ENCODE results near the gene NT5DC1.

NT5DC1 gene

GRCh38 chr6:116239856-116240255 lies 139.2 kb downstream of the NT5DC1 start:
- DNase-seq (ENCODE audit: low read depth in 2 of 2), result no peak

GRCh38 chr6:116244284-116244683 lies 143.6 kb downstream of the NT5DC1 start:
- DNase-seq (ENCODE audit: low read depth in 2 of 2), result no peak

DNA sequence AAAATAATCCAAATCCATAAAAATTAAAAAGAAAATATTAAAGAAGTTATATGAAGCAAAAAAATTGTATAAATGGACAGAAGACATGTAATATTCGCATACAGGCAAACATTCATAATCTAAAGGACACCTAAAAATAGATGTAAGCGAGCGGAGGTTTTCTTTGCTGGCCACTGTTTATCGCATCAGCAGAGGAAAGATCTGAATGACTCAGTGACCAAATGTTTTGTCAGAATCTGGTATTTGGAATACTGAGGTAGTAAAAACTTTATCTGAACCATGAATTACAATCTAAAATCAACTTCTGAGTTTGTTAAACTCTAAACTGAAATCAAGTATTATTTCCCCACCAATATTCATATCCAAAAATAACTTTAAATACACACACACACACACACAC lies 145.4 kb downstream of the NT5DC1 start:
- DNase-seq (ENCODE audit: low read depth in 2 of 2), result no peak

GRCh38 chr6:116247285-116247684 lies 146.6 kb downstream of the NT5DC1 start:
- DNase-seq (ENCODE audit: low read depth in 2 of 2), result no peak

- DNase-seq (ENCODE audit: low read depth in 2 of 2), result no peak
Measured at GRCh38 chr6:116248577-116248976, 147.9 kb downstream of the NT5DC1 start.

- no peak for DNase-seq (ENCODE audit: low read depth in 2 of 2)
Measured at GRCh38 chr6:116251568-116252384, 151.1 kb downstream of the NT5DC1 start.

GRCh38 chr6:116253188-116253504 lies 152.5 kb downstream of the NT5DC1 start:
- DNase-seq (ENCODE audit: low read depth in 2 of 2), result no peak

- DNase-seq (ENCODE audit: low read depth in 2 of 2), result peak; percentile 66 to 70
Measured at GRCh38 chr6:116253505-116254296, 153.0 kb downstream of the NT5DC1 start, which contains the start of gene TSPYL4. Gene TSPYL4 (minus strand): TSS chr6:116254075. CDS start chr6:116254008, 67 bp downstream.

- DNase-seq (ENCODE audit: low read depth in 2 of 2), result no peak
Measured at GRCh38 chr6:116254297-116255056, 153.8 kb downstream of the NT5DC1 start.

GRCh38 chr6:116255246-116255800 lies 154.7 kb downstream of the NT5DC1 start:
- no peak for DNase-seq (ENCODE audit: low read depth in 2 of 2)

GRCh38 chr6:116256694-116257093 lies 156.0 kb downstream of the NT5DC1 start:
- DNase-seq (ENCODE audit: low read depth in 2 of 2), result no peak

GRCh38 chr6:116258520-116258919 lies 157.9 kb downstream of the NT5DC1 start:
- DNase-seq (ENCODE audit: low read depth in 2 of 2), result no peak

DNA sequence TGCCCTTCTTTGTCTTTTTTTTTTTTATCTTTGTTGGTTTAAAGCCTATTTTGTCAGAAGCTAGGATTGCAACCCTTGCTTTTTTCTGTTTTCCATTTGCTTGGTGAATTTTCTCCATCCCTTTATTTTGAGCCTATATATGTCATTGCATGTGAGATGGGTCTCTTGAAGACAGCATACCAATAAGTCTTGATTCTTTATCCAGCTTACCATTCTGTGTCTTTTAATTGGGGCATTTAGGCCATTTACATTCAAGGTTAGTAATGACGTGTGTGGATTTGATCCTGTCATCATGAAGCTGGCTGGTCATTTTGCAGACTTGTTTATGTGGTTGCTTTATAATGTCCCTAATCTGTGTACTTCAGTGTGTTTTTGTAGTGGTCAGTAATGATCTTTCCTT lies 162.7 kb downstream of the NT5DC1 start:
- no peak for DNase-seq (ENCODE audit: low read depth in 2 of 2)

- DNase-seq (ENCODE audit: low read depth in 2 of 2), result no peak
Measured at GRCh38 chr6:116265041-116265829, 164.6 kb downstream of the NT5DC1 start.

GRCh38 chr6:116266803-116267202 lies 166.2 kb downstream of the NT5DC1 start:
- DNase-seq (ENCODE audit: low read depth in 2 of 2), result no peak

GRCh38 chr6:116267836-116268588 lies 167.4 kb downstream of the NT5DC1 start:
- no peak for DNase-seq (ENCODE audit: low read depth in 2 of 2)

- no peak for DNase-seq (ENCODE audit: low read depth in 2 of 2)
Measured at GRCh38 chr6:116268589-116269293, 168.1 kb downstream of the NT5DC1 start.

GRCh38 chr6:116271149-116271708 lies 170.6 kb downstream of the NT5DC1 start:
- no peak for DNase-seq (ENCODE audit: low read depth in 2 of 2)

GRCh38 chr6:116277124-116277523 lies 176.5 kb downstream of the NT5DC1 start:
- no peak for DNase-seq (ENCODE audit: low read depth in 2 of 2)

GRCh38 chr6:116278481-116278829 lies 177.8 kb downstream of the NT5DC1 start:
- no peak for DNase-seq (ENCODE audit: low read depth in 2 of 2)

All from stimulated activated CD4-positive, alpha-beta T cell treated with anti-CD3 and anti-CD28 coated beads, Interleukin-1b, Interleukin-23, amount 100 ng/mL, for 1 hour (primary cell).